Panc1 (cell line): ENCODE measurements around the gene LRRFIP1. TPM values are rescaled to one million over a fixed set of nuclear protein-coding genes. Genes with fewer than 3 reads are reported as not detected.

ENCODE experiments used
- ATAC-seq: fragments of 200-7000 bp; cut with Tn5 transposase; 2 replicates; pipeline ENCODE4 v1.9.1; 2020; ENCODE audit warnings: mild to moderate bottlenecking, moderate library complexity
- BruUV-seq: library from RNA; stranded (reverse); fragments of 400-500 nt; replicated peaks from 2 replicates; lab custom pipeline; 2021; lab: Mats Ljungman, UMichigan
- CTCF ChIA-PET: fragments of 300-600 bp; sonication (Branson Sonifier 250); formaldehyde crosslinking; loops from one replicate; lab custom pipeline; 2022; ENCODE audit warnings: antibody characterized with exemption; lab: Charles Lee
- POLR2A ChIA-PET: fragments of 300-600 bp; sonication (Branson Sonifier 250); formaldehyde crosslinking; loops from one replicate; lab custom pipeline; 2022; ENCODE audit warnings: antibody characterized with exemption; lab: Charles Lee
- DNase-seq: peaks from one replicate; pipeline ENCODE4 v3.0.0-alpha.2; 2010; ENCODE audit warnings: low read depth, low spot score
- H3K27ac ChIP-seq: 2 replicates; pipeline ENCODE4 v1.5.1; 2011; ENCODE audit warnings: mild to moderate bottlenecking, low read length, inconsistent platforms
- H3K27me3 ChIP-seq: fragments of 200-500 bp; sonication (Bioruptor generic); 2 replicates; pipeline ENCODE4 v1.6.0; 2014; ENCODE audit warnings: low read length, inconsistent platforms; ENCODE audit not compliant: control insufficient read depth, insufficient read depth
- H3K36me3 ChIP-seq: fragments of 200-500 bp; sonication (Bioruptor generic); 2 replicates; pipeline ENCODE4 v1.5.1; 2014; ENCODE audit warnings: inconsistent platforms, mild to moderate bottlenecking, low read length, moderate library complexity; ENCODE audit not compliant: control insufficient read depth, insufficient read depth
- H3K4me1 ChIP-seq: 2 replicates; pipeline ENCODE4 v1.5.1; 2011; ENCODE audit warnings: inconsistent platforms, mild to moderate bottlenecking, low read length, moderate library complexity; ENCODE audit not compliant: control insufficient read depth, insufficient read depth
- H3K4me3 ChIP-seq, 2 experiments: 2 replicates each; pipeline ENCODE4 v1.5.1; 2011 to 2012; ENCODE audit warnings: low read depth in 2 of 2, low read length in 2 of 2, mild to moderate bottlenecking in 2 of 2, inconsistent platforms in 1 of 2, moderate library complexity in 1 of 2
- H3K9me3 ChIP-seq: fragments of 200-500 bp; sonication (Bioruptor generic); 2 replicates; pipeline ENCODE4 v1.5.1; 2014; ENCODE audit warnings: low read depth, mild to moderate bottlenecking, inconsistent platforms, low read length, moderate library complexity; ENCODE audit not compliant: control insufficient read depth, insufficient read depth
- CTCF ChIP-seq: fragments of 450-650 bp; IDR thresholded peaks from 2 replicates; pipeline ENCODE4 v1.5.1; 2017; ENCODE audit warnings: mild to moderate bottlenecking
- POLR2AphosphoS5 ChIP-seq: IDR thresholded peaks from 2 replicates; pipeline ENCODE4 v1.6.1; 2012; ENCODE audit warnings: mild to moderate bottlenecking, low read depth, low read length, moderate library complexity
- REST ChIP-seq, 2 experiments: IDR thresholded peaks; 2 replicates each; pipeline ENCODE4 v1.6.1; 2011 to 2012; ENCODE audit warnings: low read depth in 2 of 2, control low read depth in 1 of 2, low read length in 1 of 2, mild to moderate bottlenecking in 1 of 2, moderate library complexity in 1 of 2; ENCODE audit not compliant: insufficient read depth in 1 of 2
- SIN3A ChIP-seq: IDR thresholded peaks from 2 replicates; pipeline ENCODE4 v1.6.1; 2012; ENCODE audit warnings: low read depth, mild to moderate bottlenecking, low read length, moderate library complexity, borderline replicate concordance; ENCODE audit not compliant: insufficient read depth
- TCF7L2 ChIP-seq: IDR thresholded peaks from 2 replicates; pipeline ENCODE4 v1.6.1; 2011; ENCODE audit warnings: mild to moderate bottlenecking, low read depth, low read length, inconsistent platforms
- in situ Hi-C: cut with HindIII; loops from 2 replicates; pipeline ENCODE4 v1.10.0; 2016; ENCODE audit warnings: low sequenced_read_pairs, low pct_unique_long_range_greater_than_20kb
- intact Hi-C: fragments of 100-400 bp; cut with micrococcal nuclease; formaldehyde crosslinking; loops from one replicate; pipeline ENCODE4 v1.10.0; 2022; ENCODE audit not compliant: unreplicated experiment
- total RNA-seq: library from RNA; stranded (reverse); gene quantifications from one replicate; pipeline ENCODE4 v1.2.1, GENCODE V29; 2021; ENCODE audit not compliant: unreplicated experiment

Gene LRRFIP1
- total RNA-seq, 1 experiment from 2014 or later, result 121 TPM

- Histone ChIP-seq H3K4me3 (no peak overlapping the region), H3K9me3 (no peaks in the 10 kb centered on the region), H3K27me3 (no peaks in the 10 kb centered on the region), H3K27ac (no peak overlapping the region), H3K36me3 (no peaks in the 10 kb centered on the region), H3K4me1 (no peaks in the 10 kb centered on the region)
- DNase-seq (no peak), ATAC-seq (no peak)
- intact Hi-C loops (no loop called here), in situ Hi-C loops (no loop called here)
- BruUV-seq, result no TSS peak
- CTCF ChIA-PET, result interaction anchor here (0.6 kb wide), 1 partner anchor 84 kb away, joined by 5 read pairs; no protein-coding TSS in a partner anchor
- POLR2A ChIA-PET, result no interaction called here
- no peak for TF ChIP-seq CTCF
- TF ChIP-seq TCF7L2, result no peak
- no peak for TF ChIP-seq REST (IDR thresholded peaks at IDR 0.05; ENCODE audit: insufficient read depth in 1 of 2, low read depth in 2 of 2, low read length in 1 of 2)
- no peak for TF ChIP-seq SIN3A
- no peak for TF ChIP-seq POLR2AphosphoS5
These were observed 15.7 kb downstream of the LRRFIP1 start for GRCh38 chr2:237643066-237643465.

GRCh38 chr2:237643582-237644380 is 16.4 kb downstream of the LRRFIP1 start:
- ChIA-PET POLR2A (no interaction called here), CTCF (interaction anchor here (0.6 kb wide), 2 partner anchors 19 to 83 kb away, joined by 3 to 5 read pairs; no protein-coding TSS in a partner anchor)
- H3K4me3 ChIP-seq, result no peak overlapping the region
- in situ Hi-C loops (no loop called here), intact Hi-C loops (no loop called here)
- BruUV-seq, result no TSS peak
- TF ChIP-seq SIN3A, result no peak
- no peak for TF ChIP-seq POLR2AphosphoS5
- no peak for TF ChIP-seq CTCF
- no peak for TF ChIP-seq TCF7L2
- no peak for TF ChIP-seq REST (IDR thresholded peaks at IDR 0.05; ENCODE audit: insufficient read depth in 1 of 2, low read depth in 2 of 2, low read length in 1 of 2)
- H3K27ac ChIP-seq, result no peak overlapping the region
- no peaks in the 10 kb centered on the region for H3K4me1 ChIP-seq
- H3K36me3 ChIP-seq, result no peaks in the 10 kb centered on the region
- no peak for DNase-seq
- H3K27me3 ChIP-seq, result no peaks in the 10 kb centered on the region
- H3K9me3 ChIP-seq, result no peaks in the 10 kb centered on the region
- ATAC-seq, result no peak
